Mucosa of stomach (tissue), 1 donor: Measurements from ENCODE around the gene HMGN1.
A peak's percentile ranks its signal among the peaks of the same experiment; 100 is the strongest.

Experiments used
- H3K27me3 ChIP-seq: one replicate; pipeline ENCODE4 v1.7.0; 2013; ENCODE audit warnings: mild to moderate bottlenecking, low read length; ENCODE audit not compliant: control insufficient read depth, insufficient read depth
- H3K36me3 ChIP-seq: one replicate; pipeline ENCODE4 v1.7.0; 2013; ENCODE audit warnings: low read length; ENCODE audit not compliant: control insufficient read depth, insufficient read depth
- H3K4me1 ChIP-seq: one replicate; pipeline ENCODE4 v1.7.0; 2013; ENCODE audit warnings: mild to moderate bottlenecking, low read length; ENCODE audit not compliant: control insufficient read depth, insufficient read depth
- H3K4me3 ChIP-seq: one replicate; pipeline ENCODE4 v1.7.0; 2013; ENCODE audit warnings: low read length
- H3K9ac ChIP-seq: one replicate; pipeline ENCODE4 v1.7.0; 2013; ENCODE audit warnings: mild to moderate bottlenecking, low read length, moderate library complexity
- H3K9me3 ChIP-seq: one replicate; pipeline ENCODE4 v1.7.0; 2013; ENCODE audit warnings: mild to moderate bottlenecking, low read length, moderate library complexity; ENCODE audit not compliant: control insufficient read depth
- donor health status: Pancreatic carcinoma.

Gene HMGN1

GRCh38 chr21:39319814-39320332, 29.0 kb downstream of the HMGN1 start:
- no peaks in the 10 kb centered on the region for H3K9me3 ChIP-seq
- no peak overlapping the region for H3K4me3 ChIP-seq
- H3K9ac ChIP-seq = no peak overlapping the region
- peaks cover 11% of the 10 kb centered on the region for H3K4me1 ChIP-seq
- no peaks in the 10 kb centered on the region for H3K27me3 ChIP-seq
- no peaks in the 10 kb centered on the region for H3K36me3 ChIP-seq

- H3K4me3 ChIP-seq = no peak overlapping the region
- no peaks in the 10 kb centered on the region for H3K36me3 ChIP-seq
- peaks cover 16% of the 10 kb centered on the region for H3K4me1 ChIP-seq
- no peaks in the 10 kb centered on the region for H3K9me3 ChIP-seq
- H3K27me3 ChIP-seq = no peaks in the 10 kb centered on the region
- H3K9ac ChIP-seq = no peak overlapping the region
Measured at GRCh38 chr21:39319251-39319756, 29.6 kb downstream of the HMGN1 start.

GRCh38 chr21:39318091-39318959, 30.6 kb downstream of the HMGN1 start:
- Histone ChIP-seq H3K27me3 (no peaks in the 10 kb centered on the region), H3K4me3 (no peak overlapping the region), H3K36me3 (no peaks in the 10 kb centered on the region), H3K9me3 (no peaks in the 10 kb centered on the region), H3K9ac (no peak overlapping the region), H3K4me1 (peaks cover 16% of the 10 kb centered on the region)

GRCh38 chr21:39317134-39318090, 31.5 kb downstream of the HMGN1 start:
- H3K27me3 ChIP-seq = no peaks in the 10 kb centered on the region
- no peak overlapping the region for H3K4me3 ChIP-seq
- H3K36me3 ChIP-seq = no peaks in the 10 kb centered on the region
- peaks cover 16% of the 10 kb centered on the region for H3K4me1 ChIP-seq
- no peaks in the 10 kb centered on the region for H3K9me3 ChIP-seq
- no peak overlapping the region for H3K9ac ChIP-seq

GRCh38 chr21:39316729-39317128, 32.2 kb downstream of the HMGN1 start:
- no peak overlapping the region for H3K9ac ChIP-seq
- H3K36me3 ChIP-seq = no peaks in the 10 kb centered on the region
- no peak overlapping the region for H3K4me3 ChIP-seq
- peaks cover 21% of the 10 kb centered on the region for H3K4me1 ChIP-seq
- H3K9me3 ChIP-seq = no peaks in the 10 kb centered on the region
- no peaks in the 10 kb centered on the region for H3K27me3 ChIP-seq

GRCh38 chr21:39315603-39316445, 33.1 kb downstream of the HMGN1 start:
- no peak overlapping the region for H3K4me3 ChIP-seq
- no peaks in the 10 kb centered on the region for H3K36me3 ChIP-seq
- H3K9me3 ChIP-seq = no peaks in the 10 kb centered on the region
- no peak overlapping the region for H3K9ac ChIP-seq
- peaks cover 25% of the 10 kb centered on the region for H3K4me1 ChIP-seq
- H3K27me3 ChIP-seq = no peaks in the 10 kb centered on the region

GRCh38 chr21:39314143-39315027, 34.5 kb downstream of the HMGN1 start:
- no peaks in the 10 kb centered on the region for H3K9me3 ChIP-seq
- H3K27me3 ChIP-seq = no peaks in the 10 kb centered on the region
- H3K9ac ChIP-seq = peak overlapping the region; percentile 98

GRCh38 chr21:39313571-39314142, 35.2 kb downstream of the HMGN1 start, which contains the start of gene BRWD1:
TSS of gene BRWD1 (minus strand) at chr21:39313632. CDS start at chr21:39313491, 141 bp downstream.
- peaks cover 25% of the 10 kb centered on the region for H3K4me1 ChIP-seq
- H3K9ac ChIP-seq = peak within 1 kb of the TSS; percentile 98
- H3K27me3 ChIP-seq = no peaks in the 10 kb centered on the region
- H3K9me3 ChIP-seq = no peaks in the 10 kb centered on the region
- peak within 1 kb of the TSS; percentile 97 for H3K4me3 ChIP-seq
- no peaks in the 10 kb centered on the region for H3K36me3 ChIP-seq

More at GRCh38 chr21:39314143-39315027, 34.5 kb downstream of the HMGN1 start:
- peak overlapping the region; percentile 97 for H3K4me3 ChIP-seq
- peaks cover 25% of the 10 kb centered on the region for H3K4me1 ChIP-seq
- no peaks in the 10 kb centered on the region for H3K36me3 ChIP-seq

- Histone ChIP-seq H3K36me3 (no peaks in the 10 kb centered on the region), H3K4me1 (peaks cover 23% of the 10 kb centered on the region), H3K27me3 (no peaks in the 10 kb centered on the region), H3K9ac (peak overlapping the region; percentile 98), H3K4me3 (no peak overlapping the region), H3K9me3 (no peaks in the 10 kb centered on the region)
Measured at GRCh38 chr21:39313042-39313570, 35.8 kb downstream of the HMGN1 start.
